ENCODE measurements around the gene SEZ6.

SEZ6 gene

DNA sequence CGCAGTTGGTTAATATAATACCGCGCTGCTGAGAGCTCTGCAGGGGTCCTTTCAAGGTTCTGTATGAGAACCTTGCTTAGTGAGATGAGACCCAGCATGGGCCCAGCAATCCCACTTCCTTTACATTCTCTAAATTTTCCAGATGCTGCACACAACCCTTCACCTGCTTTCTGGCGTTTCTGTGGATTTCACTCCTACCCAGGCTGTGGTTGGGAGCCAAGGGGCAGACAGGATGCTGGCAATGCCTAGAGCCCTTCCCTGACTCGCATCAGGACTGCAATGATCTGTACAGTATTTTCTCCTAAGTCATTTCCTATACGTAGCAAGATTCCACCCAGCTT lies 27.0 kb upstream of the SEZ6 start:
- DNase-seq, result no peak

DNA sequence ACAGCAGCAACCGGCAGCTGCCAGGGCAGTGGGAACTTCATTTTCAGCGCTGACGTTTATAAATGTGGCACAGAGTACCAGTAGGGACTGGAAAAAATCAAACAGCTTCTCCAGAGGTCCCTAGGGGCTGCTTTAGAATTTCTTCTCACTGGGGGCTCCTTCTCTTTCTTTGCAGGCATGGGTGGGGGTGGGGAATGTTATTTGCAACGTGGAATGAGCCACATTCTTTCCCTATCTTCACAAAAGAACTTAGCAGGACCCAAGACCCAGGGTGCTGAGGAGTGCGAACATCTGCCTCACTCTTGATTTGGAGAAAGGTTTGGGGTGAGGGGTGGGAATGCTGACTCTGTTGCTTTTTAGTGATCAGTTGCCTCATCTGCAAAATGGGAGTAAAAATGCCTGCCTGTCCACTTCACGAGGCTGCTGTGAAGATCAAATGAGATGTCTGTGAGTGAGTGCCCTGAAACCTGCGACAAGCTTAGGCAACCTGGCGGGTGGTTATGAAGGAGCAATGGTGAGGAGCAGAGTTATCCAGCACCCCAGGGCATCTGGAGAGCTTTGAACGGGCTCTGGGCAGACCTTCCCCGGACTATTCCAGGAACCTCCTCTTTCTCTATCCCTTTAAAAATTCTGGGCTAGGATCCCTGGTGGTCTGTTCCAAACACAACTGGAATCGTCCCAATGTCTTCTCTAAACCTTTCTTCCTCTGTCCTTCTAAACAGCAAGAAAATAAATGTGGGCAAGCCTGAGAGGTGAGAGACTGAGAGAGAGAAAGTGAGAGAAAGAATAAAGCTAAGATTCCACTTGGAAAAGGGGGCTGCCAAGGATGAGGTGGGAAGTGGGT lies 26.4 kb upstream of the SEZ6 start:
- no peak for DNase-seq

- DNase-seq, result no peak
Measured at GRCh38 chr17:29031488-29031887, 25.7 kb upstream of the SEZ6 start.

GRCh38 chr17:29024316-29024952 lies 18.6 kb upstream of the SEZ6 start:
- DNase-seq, result no peak

DNA sequence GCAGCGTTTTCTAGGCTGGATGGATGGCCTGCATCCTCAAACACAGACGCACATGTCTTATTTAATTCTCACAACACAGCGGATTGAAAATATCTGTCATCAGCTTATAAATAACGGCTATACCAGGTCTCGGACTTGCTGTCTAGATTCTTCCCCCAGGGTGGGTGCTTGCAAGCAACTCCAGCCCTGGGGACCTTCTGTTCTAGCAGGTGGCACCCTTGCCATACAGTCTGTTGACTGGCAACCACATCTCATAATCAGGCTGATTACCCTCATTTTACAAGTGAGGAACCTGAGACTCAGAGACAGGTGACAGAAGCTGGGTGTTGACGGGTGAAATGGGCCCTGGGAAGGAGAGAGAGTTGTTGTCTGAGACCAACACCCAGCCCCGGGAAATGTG lies 16.2 kb upstream of the SEZ6 start:
- DNase-seq, result no peak

DNA sequence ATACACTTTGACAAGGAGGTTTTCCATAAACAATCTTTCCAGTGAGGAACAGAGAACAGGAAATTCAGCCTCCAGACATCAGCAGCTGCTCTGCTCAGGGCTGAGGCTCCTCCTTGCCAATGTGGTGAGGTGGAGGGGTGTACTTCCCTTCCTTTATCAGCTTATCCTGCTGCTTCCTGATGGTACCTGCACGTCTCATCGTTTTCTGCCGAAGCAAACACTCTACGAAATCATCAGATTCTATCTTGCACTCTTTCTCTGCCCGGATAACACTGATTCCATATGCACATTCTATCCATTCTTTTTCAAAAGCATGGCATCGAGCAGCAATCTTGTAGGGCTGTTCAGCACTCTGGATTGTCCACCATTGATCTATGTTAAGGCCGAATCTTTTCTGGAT lies 15.4 kb upstream of the SEZ6 start:
- DNase-seq, result no peak

GRCh38 chr17:29020576-29020975 lies 14.7 kb upstream of the SEZ6 start:
- no peak for DNase-seq

- DNase-seq, result no peak
Measured at GRCh38 chr17:29019475-29020181, 13.8 kb upstream of the SEZ6 start.

- no peak for DNase-seq
Measured at GRCh38 chr17:29018788-29019474, 13.1 kb upstream of the SEZ6 start.

DNA sequence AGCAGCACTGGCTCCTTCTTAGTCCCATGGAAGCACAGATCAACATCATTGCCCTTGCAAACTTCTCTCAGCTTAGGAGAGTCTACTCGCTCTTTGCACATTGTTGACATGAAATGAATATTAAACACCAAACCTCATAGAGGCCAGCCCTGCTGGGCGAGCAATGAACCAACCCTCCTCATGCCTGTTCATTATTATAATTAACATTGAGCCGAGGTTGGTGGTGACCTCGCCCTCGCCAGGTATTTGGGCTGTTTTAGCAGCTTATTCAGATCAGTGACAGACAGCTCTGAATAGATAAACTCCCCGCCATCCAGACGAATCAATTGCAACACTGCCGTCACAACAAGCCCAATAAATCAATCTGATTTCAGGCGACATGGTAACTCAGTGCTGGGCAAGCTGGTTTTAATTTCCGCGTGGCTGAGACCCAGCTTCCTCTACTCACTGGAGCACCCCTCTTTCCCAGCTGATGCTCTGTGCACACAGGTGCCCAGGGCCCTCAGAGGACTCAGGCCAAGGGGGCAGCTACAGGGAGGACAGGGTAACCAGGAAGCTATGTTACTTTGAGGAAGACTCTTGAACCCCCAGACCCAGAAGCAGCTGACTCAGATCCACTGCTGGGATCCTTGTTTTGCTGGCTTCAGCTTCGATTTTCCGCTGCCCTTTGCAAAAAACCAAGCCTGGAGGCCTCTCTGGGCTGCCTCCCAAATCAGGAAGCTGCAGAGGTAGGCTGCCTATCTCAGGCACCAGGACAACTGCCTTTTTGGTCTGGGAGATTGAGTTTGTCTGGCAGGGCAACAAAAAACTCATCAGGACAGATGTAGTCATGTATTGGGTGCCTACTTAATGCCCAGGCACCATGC lies 10.7 kb upstream of the SEZ6 start:
- DNase-seq, result no peak

DNA sequence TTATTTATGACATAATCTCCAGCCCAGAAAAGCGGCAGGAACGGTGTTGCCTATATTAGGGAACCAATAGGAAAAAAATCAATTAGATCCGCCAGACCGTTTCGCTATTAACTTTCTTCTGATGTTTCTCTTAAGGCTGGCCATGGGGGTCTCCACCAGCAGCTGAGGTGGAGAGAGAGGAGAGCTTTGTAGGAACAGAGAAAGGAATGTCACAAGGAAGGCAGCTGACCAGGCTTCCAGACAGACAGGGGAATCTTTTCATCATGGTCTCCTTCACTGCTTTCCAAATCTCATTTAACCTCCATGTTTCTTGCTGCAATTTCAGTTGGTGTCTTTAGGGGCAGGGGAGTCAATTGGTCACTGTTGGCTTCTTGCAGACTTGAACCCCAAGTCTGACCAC lies 8.9 kb upstream of the SEZ6 start:
- no peak for DNase-seq

DNA sequence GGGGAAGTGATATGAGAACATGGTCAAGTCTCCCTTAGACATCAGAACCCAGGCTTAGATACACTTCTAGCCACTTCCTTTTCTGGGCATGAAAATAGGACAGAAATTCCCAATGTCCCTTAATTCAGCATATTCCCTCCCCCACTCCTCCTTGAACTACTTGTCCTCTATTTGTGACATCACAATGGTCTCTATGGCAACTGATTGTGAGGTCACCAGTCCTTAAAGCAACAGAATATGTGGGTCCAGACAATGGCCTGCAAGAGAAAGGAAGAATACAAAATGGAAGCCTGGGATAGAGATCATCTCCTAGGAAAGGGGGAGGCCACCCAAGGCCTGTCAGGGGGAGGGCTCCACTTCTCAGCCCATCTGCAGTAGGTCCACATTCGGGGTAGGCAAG lies 6.7 kb upstream of the SEZ6 start:
- no peak for DNase-seq

DNA sequence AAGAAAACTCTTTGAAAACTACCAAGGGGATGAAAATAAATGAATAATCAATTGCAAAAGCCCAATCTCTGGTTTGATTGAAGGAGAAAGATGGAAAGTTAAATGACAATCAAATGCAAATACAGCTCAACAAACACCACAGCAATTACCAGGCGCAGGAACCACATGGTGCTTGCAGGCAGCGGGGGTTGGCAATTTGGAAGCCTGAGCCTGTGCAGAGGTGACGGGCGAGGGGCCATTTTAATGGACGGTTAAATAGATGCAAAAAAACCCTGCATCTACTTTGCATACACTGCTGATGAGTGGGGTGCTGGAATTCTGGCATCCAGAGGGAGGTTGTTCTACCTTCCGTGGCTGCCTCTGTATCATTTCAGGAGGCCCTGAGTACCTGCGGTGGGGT lies 4.8 kb upstream of the SEZ6 start:
- no peak for DNase-seq

- no peak for DNase-seq
Measured at GRCh38 chr17:29010129-29010528, 4.3 kb upstream of the SEZ6 start.

- no peak for DNase-seq
Measured at GRCh38 chr17:29008591-29008990, 2.8 kb upstream of the SEZ6 start.

DNA sequence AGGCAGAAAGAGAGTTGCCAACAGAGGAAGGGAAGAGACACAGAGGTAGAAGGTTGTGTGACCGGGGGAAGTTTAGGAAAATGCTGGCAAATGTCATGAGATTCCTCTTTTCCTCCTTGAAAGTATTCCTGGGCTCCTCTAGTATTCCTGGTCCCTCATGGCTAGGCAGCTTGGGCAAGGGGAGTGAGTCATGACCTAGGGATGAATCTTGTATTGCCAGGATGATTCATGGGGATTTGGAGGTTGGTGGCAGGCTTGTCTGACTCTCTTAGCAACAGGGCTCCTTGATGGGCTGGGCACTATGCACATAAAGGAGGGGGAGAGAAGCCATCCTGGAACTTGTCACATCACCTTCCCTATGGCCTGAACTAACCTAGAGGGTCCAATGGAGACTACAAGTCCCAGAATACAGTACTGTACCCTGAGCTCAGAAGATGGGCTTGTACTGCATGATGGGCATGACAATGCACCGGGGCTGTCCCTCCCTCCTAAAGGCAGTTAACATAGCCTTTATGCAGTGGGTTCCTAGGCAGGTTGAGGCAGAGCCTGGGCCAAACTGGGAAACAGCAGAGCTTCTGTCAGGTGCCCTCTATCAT lies 2.1 kb upstream of the SEZ6 start:
- DNase-seq, result no peak

DNA sequence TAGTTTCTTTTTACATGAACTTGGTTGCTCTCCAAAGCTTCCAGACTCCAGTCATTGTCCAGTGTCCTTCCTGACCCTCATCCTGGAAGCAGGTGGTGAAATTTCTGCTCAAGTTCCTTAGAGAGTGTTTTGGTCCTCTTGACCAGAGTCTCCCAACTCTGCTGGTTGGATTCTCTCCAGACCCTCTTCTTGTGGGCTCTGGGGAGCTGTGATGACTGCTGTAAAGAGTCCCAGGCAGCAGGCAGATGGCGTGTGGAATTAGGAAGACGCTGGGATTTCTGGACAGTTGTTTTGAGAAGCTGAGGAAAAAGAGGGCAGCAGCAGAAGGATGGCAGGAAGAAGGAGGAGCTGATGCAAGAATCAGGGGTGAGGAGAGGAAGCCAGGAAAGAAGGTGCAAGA lies 1.6 kb upstream of the SEZ6 start:
- DNase-seq, result no peak

DNA sequence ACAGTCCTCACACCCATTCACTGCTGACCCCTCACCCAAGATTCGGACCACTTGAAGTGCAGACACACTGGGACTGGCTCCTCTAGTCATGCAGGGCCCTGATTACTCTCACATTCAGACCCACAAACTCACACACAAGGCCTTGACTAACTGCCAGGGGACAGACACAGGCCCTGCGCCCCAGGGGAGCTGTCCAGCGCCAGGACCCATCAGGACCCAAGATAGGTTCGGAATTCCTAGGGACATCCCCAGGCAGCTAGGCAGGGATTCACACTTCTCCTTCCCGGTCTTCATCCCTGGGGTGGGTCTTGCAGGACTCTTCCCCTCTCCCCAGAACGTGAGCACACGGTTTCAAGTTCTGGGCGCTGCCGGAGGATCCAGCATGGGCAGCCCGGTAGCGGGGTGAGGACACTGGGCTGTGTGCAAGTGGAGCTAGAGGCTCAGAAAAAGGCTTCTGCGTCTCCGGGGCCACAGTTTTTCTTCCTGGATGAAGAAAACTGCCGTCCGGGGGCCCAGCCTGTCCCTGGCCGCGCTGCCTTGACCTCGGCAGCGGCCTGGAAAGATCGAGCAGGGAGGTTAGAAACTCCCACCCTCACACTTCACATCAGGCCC lies 1.6 kb downstream of the SEZ6 start:
- DNase-seq, result no peak

DNA sequence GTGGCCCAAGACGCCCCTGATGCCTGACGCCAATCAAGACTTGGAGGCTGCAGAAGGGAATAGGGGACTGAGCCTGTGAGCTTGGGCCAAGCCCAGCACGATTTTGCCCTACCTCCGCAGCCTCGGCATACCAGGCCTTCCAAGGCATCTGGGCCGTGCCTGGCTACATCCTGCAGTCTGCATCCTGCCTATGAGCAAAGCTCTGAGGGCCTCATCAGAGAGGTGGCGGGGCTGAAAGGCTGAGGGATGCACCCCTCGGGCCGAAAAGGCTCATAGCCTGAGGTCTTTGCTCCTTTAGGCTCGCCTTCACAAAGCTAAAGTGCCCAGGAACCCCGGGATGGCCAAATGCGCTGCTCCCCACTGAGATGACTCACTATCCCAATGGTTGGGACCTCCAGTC lies 2.5 kb downstream of the SEZ6 start:
- no peak for DNase-seq

- DNase-seq, result no peak
Measured at GRCh38 chr17:29002811-29003210, 3.0 kb downstream of the SEZ6 start.

- no peak for DNase-seq
Measured at GRCh38 chr17:29000973-29001372, 4.9 kb downstream of the SEZ6 start.

GRCh38 chr17:28999206-28999605 lies 6.6 kb downstream of the SEZ6 start:
- DNase-seq, result no peak

All from NCI-H510A (cell line).